ENCODE measurements around the gene CREBBP.

The CREBBP gene

GRCh38 chr16:3839402-3840184 is 40.9 kb downstream of the CREBBP start:
- H2AFZ ChIP-seq: no peak overlapping the region
- H3K4me1 ChIP-seq: peaks cover 8% of the 10 kb centered on the region
- peaks cover 48% of the 10 kb centered on the region for H3K79me2 ChIP-seq
- H3K4me3 ChIP-seq (ENCODE audit: low read depth, low read length): no peak overlapping the region
- H3K27ac ChIP-seq: no peak overlapping the region
- H3K4me2 ChIP-seq (ENCODE audit: low read length): no peak overlapping the region
- no peaks in the 10 kb centered on the region for H3K36me3 ChIP-seq (ENCODE audit: control insufficient read depth, insufficient read depth, low read length)
- H3K9ac ChIP-seq: no peak overlapping the region
- H3K27me3 ChIP-seq (ENCODE audit: control insufficient read depth, insufficient read depth, low read length): no peaks in the 10 kb centered on the region
- TF ChIP-seq, protein P1, sequence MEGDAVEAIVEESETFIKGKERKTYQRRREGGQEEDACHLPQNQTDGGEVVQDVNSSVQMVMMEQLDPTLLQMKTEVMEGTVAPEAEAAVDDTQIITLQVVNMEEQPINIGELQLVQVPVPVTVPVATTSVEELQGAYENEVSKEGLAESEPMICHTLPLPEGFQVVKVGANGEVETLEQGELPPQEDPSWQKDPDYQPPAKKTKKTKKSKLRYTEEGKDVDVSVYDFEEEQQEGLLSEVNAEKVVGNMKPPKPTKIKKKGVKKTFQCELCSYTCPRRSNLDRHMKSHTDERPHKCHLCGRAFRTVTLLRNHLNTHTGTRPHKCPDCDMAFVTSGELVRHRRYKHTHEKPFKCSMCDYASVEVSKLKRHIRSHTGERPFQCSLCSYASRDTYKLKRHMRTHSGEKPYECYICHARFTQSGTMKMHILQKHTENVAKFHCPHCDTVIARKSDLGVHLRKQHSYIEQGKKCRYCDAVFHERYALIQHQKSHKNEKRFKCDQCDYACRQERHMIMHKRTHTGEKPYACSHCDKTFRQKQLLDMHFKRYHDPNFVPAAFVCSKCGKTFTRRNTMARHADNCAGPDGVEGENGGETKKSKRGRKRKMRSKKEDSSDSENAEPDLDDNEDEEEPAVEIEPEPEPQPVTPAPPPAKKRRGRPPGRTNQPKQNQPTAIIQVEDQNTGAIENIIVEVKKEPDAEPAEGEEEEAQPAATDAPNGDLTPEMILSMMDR (IDR thresholded peaks at IDR 0.05): no peak
- H3K9me3 ChIP-seq (ENCODE audit: control insufficient read depth, low read length): no peaks in the 10 kb centered on the region

DNA sequence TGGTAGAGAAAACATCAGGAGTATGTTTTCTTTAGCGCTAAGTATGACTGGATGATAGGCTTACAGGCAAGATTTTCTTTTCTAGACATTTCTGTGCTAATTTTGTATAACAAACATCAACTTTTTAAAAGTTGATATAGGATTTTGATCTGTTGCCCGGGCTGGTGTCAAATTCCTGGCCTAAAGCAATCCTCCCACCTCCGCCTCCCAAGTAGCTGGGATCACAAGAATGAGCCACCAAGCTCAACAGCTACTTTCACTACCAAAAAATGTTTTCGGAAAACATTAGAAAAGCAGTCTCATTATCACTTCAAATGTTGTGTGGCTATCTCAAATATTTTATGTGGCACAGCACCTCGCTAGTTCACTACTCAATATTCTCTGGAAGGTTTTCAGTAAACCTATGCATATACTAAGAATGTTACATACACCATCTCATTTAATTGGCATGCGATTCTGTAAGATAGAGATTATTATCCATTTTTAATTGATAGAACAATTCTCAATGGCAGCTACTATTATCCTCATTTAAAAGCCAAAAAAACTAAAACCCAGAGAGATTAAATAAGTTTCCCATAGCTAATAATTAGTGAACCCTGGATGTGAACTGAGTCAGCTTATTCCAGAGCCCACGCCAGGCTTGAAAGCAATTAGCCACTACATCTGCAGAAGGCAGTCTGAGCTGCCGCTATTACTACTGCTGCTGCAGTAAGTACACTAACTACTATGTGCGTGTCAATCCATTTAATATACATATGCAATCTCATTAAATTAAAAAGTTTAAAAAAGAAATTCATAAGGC is 41.7 kb downstream of the CREBBP start:
- no peak overlapping the region for H3K9ac ChIP-seq
- H3K9me3 ChIP-seq (ENCODE audit: control insufficient read depth, low read length): no peaks in the 10 kb centered on the region
- TF ChIP-seq, protein P1 (IDR thresholded peaks at IDR 0.05): no peak
- no peaks in the 10 kb centered on the region for H3K36me3 ChIP-seq (ENCODE audit: control insufficient read depth, insufficient read depth, low read length)
- peaks cover 8% of the 10 kb centered on the region for H3K4me1 ChIP-seq
- H2AFZ ChIP-seq: no peak overlapping the region
- no peaks in the 10 kb centered on the region for H3K27me3 ChIP-seq (ENCODE audit: control insufficient read depth, insufficient read depth, low read length)
- H3K27ac ChIP-seq: no peak overlapping the region
- H3K4me3 ChIP-seq (ENCODE audit: low read depth, low read length): no peak overlapping the region
- H3K79me2 ChIP-seq: peaks cover 50% of the 10 kb centered on the region
- H3K4me2 ChIP-seq (ENCODE audit: low read length): peak overlapping the region; percentile 0

DNA sequence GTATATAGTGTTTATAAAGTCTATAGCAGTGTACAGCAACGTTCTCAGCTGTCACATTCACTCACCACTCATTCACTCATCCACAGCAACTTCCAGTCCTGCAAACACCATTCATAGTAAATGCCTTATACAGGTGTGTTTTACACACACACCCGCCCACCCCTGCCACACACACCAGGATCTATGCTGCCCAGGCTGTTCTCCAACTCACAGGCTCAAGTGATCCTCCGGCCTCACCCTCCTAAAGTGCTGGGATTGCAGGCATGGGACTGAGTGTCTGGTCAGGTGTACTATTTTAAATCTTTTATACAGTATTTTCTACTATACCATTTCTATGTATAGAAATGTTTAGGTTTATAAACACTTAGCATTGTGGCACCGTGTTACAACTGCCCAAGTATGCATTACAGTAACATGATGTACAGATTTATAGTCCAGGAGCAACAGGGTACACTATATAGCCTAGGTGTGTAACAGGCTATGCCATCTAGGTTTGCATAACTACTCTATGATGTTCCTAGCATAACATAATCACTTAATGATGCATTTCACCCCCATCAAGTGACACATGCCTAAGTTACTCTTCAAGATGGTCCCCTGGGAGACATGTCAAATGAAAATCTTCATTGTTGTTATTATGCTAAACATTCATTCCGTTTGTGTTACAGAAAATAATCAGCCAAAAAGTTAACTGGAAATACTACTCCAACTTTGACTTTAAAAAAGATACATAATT is 42.5 kb downstream of the CREBBP start:
- Histone ChIP-seq H3K27me3 (ENCODE audit: control insufficient read depth, insufficient read depth, low read length) (no peaks in the 10 kb centered on the region), H3K4me3 (ENCODE audit: low read depth, low read length) (no peak overlapping the region), H2AFZ (no peak overlapping the region), H3K27ac (no peak overlapping the region), H3K9me3 (ENCODE audit: control insufficient read depth, low read length) (no peaks in the 10 kb centered on the region), H3K4me1 (peaks cover 8% of the 10 kb centered on the region), H3K9ac (no peak overlapping the region), H3K79me2 (peaks cover 49% of the 10 kb centered on the region), H3K36me3 (ENCODE audit: control insufficient read depth, insufficient read depth, low read length) (no peaks in the 10 kb centered on the region), H3K4me2 (ENCODE audit: low read length) (no peak overlapping the region)
- TF ChIP-seq, protein P1 (IDR thresholded peaks at IDR 0.05): no peak

DNA sequence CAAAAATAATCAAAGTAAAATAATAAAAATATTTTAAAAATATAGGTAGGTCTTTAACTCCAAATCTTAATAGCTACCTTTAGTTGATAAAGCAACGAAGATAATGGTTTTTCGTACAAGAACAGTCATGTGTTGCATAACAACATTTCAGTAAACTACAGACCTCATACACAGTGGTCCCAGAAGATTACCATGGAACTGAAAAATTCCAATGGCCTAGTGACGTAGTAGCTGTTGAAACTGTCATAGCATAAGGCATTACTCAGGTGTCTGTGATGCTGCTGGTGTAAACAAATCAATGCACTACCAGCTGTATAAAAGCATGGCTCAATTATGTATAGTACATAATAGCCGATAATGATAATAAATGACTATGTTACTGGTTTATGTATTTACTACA is 43.9 kb downstream of the CREBBP start:
- H3K36me3 ChIP-seq (ENCODE audit: control insufficient read depth, insufficient read depth, low read length): no peaks in the 10 kb centered on the region
- no peaks in the 10 kb centered on the region for H3K9me3 ChIP-seq (ENCODE audit: control insufficient read depth, low read length)
- H3K4me3 ChIP-seq (ENCODE audit: low read depth, low read length): no peak overlapping the region
- no peak overlapping the region for H3K27ac ChIP-seq
- no peak overlapping the region for H2AFZ ChIP-seq
- H3K4me1 ChIP-seq: peaks cover 1% of the 10 kb centered on the region
- H3K9ac ChIP-seq: no peak overlapping the region
- no peaks in the 10 kb centered on the region for H3K27me3 ChIP-seq (ENCODE audit: control insufficient read depth, insufficient read depth, low read length)
- H3K79me2 ChIP-seq: peaks cover 54% of the 10 kb centered on the region
- no peak overlapping the region for H3K4me2 ChIP-seq (ENCODE audit: low read length)
- TF ChIP-seq, protein P1 (IDR thresholded peaks at IDR 0.05): no peak
